DMS 273 (cell line): ENCODE data around the gene PLEKHH2.
"Not testable (repeated sequence)": the region's sequence is repeated elsewhere in the genome, so short reads cannot be mapped to it uniquely, and the experiment has no call there.

Experiments
- DNase-seq: peaks from one replicate; lab custom pipeline; 2025; ENCODE audit not compliant: unreplicated experiment; lab: John Stamatoyannopoulos, UW

Gene PLEKHH2

DNA sequence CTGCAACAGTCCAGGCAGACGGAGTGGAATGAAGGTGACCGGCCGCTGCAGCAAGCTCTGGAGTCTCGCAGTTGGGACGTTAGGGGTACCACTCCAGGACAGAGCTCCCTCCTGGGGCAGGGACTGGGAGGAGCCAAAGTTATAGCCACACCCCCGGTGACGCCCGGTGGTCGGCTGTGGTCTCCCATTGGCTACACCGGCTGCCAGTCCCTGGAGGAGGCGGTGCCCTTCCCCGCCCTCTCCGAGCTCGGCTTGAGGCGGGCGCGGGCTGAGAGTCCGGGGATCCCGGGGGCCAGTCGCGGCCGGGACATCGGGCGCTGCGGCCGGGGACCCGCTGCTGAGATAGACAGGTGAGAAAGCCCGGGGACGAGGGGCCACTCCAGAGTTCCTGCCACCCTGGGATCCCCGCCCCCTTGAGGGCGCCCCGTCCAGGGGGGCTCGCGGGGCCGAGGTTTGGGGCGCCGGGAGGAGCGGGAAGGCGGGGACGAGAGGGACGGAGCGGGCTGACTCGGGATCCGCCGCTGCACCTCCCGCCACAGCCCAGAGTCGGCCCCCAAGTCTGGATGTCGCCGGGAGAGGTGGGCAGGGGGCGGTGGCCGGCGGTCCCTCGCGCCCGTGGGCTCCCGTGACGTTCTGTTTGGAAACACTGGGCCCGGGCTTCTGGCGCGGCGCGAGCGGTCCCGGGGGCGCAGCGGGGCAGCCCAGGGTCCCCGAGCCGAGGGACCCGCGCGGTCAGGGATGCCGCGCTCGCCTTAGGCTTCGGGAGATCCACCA is at the start of gene PLEKHH2:
PLEKHH2 (plus strand) TSS at position 231 of the 774 bp plus-strand sequence. CDS start 7,414 bp downstream, outside the sequence.
- DNase-seq, result peak; percentile 95

DNA sequence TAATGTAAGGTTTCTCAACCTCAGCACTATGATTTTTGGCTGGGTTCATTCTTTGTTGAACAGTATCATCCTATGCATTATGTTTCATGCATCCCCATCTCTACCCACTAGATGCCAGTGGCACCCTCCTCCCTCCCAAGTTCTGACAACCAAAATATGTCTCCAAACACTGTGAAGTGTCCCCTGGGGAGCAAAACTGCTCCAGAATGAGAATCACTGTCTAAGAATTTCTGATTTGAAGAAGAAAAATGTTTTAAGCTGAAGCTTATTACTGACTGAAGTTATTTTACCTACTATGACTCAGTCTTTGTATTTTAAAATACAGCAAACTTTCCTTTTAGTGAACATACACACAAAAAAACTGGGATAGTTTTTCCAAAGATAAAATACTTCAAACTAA is 44.6 kb upstream of the PLEKHH2 start:
- no peak for DNase-seq

DNA sequence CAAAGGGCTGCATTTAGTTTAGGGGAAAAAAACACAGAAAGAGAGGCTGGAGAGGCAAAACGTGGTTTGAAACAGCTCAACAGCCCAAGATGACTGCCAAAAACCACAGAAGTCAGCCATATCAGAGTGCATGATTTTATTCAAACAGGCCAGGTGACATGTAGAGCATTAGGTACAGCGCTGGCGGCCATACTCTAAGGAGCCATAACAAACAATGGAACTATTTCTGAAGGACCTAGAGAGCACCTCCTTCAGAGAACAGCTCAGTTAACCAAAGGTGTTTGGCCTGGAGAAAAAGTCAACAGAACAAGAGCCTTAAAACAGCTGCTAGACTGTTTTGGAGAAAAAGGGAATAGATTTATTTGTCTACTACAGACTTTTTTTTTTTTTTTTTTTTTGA is 43.8 kb upstream of the PLEKHH2 start:
- no peak for DNase-seq

DNA sequence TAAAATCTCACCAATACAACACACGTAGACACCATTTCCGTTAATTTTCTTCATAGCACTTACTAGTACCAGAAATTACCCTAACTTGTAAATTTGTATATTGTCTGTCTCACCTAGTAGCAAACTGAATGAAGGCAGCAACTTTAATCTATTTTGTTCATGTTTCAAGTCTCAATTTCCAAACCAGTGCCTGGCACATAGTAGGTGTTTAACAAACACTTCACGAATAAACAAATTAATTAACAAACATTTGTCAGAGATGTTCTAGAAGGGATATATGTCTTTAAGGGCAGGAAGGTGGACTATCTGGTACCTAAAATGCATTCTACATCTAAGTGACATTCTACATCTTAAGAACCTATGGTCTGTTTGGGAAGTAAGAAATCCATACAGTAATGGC is 42.2 kb upstream of the PLEKHH2 start:
- no peak for DNase-seq

DNA sequence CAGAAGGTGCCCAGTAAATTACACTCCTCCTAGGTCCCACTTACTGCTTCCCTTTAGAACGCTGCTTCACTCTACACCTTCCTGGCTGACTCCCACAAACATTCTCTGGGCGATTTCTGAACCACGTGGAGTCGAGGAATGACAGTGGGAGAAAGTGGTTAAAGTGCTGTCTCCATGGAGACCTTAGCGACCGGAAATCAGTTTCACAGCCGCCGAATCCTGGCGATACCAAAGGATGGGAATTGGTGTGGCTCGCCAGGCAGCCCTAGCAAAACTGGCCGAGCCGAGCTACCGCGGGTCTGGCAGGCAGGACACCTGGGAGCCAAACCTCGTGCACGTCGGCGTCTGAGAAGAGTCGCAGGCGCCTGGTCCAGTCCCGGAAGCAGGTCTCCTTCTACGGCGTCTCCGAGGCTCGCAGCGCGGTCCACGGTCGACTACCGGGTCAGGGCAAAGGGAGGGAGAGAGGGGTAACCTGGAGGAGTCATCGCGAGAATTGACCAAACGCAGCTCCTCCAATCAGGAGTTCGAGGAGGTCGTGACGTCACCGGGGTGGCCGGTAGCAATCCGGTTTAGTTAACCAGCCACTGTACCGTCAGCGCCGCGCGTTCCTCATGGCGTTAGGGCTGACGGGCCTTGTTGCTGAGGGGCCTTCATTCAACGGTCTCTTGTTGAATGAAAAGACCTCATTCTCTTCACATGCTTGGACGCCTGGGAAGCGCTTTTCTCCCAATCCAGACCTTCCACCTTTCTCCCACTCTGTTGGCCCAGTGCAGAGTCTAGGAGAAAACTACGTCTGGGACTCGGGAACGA is 41.3 kb upstream of the PLEKHH2 start, which contains the start of gene THADA:
THADA (minus strand) TSS at position 436 of the 810 bp plus-strand sequence. CDS start 3,646 bp downstream, outside the sequence.
- peak; percentile 99 for DNase-seq

DNA sequence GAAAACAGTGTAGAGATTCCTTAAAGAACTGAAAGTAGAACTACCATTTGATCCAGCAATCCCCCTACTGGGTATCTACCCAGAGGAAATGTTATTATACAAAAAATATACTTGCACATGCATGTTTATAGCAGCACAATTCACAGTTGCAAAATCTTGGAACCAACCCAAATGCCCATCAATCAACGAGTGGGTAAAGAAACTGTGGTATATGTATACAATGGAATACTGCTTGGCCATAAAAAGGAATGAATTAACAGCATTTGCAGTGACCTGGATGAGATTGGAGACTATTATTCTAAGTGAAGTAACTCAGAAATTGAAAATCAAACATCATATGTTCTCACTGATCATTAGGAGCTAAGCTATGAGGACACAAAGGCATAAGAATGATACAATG is 36.5 kb upstream of the PLEKHH2 start:
- not testable (repeated sequence) for DNase-seq

DNA sequence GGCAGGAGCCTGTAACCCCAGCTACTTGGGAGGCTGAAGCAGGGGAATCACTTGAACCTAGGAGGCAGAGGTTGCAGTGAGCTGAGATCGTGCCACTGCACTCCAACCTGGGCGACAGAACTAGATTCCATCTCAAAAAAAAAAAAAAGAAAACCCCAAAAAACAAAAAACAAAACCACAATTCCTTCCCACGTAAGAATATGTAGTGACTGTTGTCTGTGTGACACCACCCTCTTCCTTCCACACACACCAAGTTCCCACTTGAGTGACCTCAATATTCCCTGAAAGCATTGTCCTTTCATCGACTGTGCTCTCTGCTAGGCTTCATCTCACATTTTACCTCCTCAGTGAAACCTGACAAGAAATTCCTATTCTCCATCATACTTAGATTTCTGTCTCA is 32.4 kb upstream of the PLEKHH2 start:
- no peak for DNase-seq

DNA sequence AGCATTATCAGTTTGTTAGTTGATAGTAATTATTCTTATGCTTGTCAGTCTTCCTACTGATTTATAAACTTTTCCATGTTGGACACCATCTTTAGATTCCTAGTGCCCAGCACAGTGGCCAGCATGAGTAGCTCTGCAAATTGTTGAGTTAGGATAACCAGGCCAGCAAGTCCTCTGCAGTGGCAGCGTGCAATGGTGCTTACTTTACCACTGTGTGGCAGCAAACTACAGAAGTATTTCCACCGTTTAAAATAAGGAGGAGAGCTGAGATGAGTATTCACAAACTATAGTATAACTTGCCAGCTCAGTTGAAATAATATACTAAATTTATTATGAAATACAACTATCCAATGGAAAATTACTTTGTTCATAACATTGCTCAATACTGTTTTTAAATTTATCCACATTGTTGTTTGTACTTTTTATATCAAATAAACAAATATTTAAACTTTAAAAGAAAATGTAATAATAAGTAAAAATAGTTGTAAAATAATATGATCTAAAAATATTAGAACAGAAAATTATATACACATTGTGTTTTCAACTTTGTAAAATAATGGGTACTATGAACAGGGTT is 31.9 kb upstream of the PLEKHH2 start:
- peak; percentile 73 for DNase-seq

DNA sequence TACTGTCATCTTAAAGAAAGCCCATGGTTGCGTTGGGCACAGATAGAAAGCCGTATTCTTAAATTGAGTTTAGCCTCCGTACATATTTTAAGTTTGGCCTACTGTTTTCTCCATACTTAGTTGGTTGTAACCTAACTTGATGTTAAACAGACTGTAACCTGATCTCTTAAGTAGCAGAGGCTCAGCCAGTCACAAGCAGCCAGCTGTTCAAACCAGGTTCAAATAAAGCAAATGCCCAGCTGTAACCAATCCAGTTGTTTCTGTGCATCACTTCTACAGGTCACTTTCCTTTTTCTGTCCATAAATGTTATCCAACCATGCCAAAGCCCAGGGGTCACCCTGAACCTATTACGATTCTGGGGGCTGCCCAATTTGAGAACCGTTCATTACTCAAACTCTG is 31.2 kb upstream of the PLEKHH2 start:
- DNase-seq, result peak; percentile 51

DNA sequence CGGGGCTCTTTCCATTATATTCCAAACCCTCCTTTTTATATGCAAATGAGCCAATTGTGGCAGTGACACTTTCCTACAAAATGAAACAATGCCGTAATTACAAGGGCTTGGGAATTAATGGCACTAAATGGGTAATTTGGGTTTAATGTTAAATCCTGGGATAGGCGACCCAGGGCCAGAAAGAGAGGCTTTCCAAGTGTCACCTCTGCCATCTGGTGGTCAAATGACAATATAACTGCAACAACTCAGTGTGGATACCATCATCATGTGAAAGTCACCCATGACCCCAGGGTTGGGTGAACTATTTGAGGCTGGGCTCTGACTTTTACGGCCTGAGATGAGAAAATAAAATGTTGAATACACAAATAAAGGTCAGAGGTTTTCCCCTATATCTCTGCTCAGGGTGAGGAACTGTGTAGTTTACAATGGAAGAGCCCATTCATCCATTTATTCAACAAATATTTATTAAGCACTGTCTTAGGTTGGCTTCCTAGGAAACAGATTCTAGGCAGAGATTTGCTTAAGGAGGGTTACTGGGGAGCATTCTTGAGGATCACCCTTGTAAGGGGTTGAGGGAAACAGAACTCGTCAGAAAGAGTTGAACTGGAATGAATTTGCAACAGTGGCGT is 27.7 kb upstream of the PLEKHH2 start:
- peak; percentile 81 for DNase-seq

DNA sequence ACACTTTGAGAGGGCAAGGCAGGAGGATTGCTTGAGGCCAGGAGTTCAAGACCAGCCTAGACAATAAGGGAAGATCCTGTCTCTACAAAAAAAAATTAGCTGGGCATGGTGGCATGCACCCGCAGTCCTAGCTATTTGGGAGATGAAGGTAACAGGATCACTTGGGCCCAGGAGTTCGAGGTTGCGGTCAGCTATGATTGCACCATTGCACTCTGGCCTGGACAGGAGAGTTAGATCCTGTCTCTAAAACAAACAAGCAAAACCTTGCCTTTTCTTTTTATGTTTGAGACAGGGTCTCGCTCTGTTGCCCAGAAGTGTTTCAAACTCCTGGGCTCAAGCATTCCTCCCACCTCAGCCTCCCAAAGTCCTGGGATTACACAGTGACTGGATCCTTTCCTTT is 26.7 kb upstream of the PLEKHH2 start:
- no peak for DNase-seq

DNA sequence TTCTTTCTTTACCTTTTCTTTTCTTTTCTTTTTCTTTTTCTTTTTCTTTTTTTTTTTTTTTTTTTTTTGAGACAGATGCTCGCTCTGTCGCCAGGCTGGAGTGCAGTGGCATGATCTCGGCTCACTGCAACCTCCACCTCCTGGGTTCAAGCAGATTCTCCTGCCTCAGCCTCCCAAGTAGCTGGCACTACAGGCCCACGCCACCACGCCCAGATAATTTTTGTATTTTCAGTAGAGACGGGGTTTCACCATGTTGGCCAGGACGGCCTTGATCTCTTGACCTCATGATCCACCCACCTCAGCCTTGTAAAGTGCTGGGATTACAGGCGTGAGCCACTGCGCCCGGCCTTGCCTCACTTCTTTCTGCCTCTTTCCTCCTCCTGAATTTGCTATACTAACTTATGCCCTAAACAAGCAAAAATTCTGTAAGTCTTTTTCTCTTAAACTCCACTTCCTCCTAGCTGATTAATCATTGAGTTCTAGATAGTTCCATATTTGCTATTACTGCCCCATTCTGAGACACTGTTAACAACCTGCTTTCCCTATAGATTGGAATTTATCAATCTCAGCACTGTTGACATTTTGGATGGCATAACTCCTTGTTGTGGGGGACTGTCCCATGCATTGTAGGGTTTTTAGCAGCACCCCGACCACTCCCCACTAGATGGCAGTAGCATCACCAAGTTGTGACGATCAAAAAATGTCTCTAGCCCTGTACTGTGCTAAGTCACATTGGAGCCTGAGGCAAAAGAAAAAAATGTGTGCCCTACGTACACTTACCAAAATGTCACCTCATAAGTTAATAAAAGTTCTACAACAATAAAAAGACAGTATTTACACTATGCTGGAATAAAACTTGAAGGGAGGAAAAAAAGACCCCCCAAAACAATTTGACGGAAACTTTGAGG is 24.8 kb upstream of the PLEKHH2 start:
- DNase-seq, result peak; percentile 86

DNA sequence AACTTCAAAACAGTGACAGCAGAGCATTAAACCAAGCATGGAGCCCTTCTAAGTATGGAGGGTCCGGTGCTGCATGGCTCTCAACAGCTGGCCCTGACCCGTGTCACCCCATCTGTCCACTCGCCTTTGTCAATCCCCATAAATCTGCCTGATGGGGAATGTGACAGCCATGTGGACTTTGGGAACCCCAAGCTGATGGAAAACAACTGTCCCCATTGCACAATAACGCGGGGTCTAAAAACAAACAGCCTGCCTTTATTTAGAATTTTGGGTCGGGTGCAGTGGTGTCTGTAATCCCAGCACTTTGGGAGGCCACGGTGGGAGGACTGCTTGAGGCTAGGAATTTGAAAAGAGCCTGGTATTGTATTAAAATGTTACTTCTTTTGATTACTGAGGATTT is 24.1 kb upstream of the PLEKHH2 start:
- DNase-seq, result peak; percentile 13

DNA sequence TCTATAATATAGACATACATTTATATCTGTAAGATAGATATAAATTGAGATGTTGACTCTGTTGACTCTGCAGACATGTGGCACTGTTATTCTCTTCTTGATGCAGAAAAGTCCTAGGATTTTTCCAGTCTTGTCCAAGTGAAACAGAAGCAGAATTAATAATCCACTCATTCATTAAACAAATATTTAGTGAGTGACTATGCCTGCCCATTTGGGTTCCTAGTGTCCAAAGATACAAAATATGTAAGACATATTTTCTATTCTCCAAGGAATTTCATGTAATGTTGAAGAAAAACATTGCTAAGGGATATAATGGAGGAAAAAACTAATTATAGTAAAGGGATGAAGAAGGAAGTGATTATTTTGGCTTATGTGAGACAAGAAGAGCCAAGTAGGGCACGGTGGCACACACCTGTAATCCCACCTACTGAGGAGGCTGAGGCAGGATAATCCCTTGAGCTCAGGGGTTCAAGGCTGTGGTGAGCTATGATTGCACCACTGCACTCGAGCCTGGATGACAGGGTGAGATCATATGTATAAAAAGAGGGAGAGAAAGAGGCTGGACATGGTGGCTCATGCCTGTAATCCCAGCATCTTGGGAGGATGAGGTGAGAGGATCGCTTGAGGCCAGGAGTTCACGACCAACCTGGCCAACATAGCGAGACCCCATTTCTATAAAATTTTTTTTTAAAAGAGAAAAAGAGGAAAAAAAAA is 19.9 kb upstream of the PLEKHH2 start:
- DNase-seq, result no peak

DNA sequence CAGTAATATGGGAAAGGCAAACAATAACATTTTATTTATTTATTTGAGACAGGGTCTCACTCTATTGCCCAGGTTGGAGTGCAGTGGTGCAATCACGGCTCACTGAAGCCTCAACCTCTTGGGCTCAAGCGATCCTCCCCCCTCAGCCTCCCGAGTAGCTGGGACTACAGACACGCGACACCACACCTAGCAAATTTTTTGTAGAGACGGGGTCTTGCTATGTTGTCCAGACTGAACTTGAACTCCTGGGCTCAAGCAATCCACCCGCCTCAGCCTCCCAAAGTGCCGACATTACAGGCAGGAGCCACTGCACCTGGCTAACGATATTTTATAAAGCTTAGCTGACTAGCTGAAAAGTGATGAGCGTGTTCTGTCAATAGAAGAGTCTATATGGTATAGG is 17.5 kb upstream of the PLEKHH2 start:
- no peak for DNase-seq

DNA sequence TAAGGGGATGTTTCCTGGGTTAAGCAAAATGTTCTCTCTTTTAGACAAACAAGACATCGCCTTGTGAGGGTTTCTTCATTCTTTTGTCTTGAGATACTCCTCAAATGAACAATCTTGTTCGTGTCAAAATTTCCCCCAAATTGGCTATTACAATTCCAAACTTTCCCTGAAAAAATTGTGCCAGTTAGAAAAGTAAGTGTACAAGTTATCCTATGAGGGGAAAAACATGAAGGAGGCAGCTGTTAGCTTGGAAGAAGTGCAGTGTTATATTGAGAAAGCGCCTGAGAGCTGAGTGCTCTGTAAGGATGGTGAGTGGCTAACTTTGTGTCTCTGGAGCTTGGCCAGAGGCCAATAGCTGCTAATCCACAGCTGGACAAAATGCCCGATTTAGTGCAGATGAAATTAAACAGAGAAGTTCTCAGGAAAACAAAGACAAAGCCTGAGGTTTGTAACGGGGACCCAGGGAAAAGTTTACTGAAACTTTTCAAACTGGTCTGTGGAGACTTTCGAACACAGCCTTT is 14.1 kb upstream of the PLEKHH2 start:
- peak; percentile 52 for DNase-seq

DNA sequence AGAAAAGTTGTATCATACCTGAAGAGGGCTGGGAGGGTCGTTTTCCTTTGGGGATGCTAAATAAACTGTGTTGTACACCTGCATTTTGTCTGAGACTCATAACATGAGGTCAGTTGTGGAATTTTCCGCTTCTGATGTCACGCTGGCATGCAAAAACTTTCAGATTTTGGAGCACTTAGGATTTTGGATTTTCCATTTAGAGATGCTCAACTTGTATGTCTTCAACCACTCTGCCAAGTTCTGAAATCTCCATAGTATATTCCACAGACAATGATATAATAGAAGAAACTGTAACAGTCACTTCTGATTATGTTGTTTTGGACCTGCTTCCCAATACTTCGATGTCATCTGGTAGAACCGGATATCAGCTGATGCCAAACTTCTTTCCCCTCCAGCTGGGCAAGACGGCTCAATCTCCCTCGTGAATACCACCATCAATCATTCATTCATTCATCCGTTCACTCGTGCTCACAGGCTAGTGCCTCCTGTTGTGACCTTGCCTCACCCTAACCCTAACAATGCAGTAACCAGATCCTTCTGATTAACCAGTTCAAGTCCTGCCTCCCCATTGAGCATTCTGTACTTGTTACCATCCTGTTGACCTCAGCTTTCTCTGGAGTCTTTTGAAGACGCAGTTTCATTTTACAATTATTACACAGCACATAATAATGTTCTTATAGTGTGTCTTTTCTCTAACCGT is 5.3 kb upstream of the PLEKHH2 start:
- DNase-seq, result no peak

DNA sequence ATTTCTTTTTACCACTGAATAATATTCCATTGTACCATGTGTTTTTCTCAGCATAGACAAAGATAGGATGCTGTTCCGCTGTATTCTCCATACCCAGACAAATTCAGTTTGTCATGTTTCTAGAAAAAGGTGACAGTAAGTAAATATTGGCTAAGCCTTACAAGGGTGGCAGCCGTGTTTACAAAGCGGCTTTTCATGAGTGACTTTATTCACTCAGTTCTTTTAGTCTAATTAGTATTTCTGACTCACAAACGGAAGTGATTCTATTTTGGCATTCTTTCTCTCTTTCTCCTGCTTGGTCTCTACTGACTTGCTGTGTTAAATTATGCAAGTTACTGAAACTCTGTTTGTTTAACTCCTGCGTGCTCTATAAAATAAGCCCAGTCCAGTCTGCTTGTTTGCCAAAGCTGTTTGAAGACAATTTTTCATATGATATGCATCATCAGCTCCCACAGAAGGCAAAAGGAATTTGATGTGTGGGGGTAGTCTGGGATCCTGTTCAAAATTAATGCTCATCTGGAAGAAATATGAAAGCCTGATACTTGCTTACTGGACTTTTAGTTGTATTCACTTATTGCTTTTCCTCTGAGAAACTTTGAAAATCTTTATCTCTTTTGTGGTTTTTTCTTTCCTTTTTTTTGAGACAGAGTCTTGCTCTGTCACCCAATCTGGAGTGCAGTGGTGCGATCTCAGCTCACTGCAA is 2.3 kb upstream of the PLEKHH2 start:
- DNase-seq, result peak; percentile 10
